OCI-LY1 (cell line): ENCODE measurements around the gene GRB10.

Experiments
- H2AFZ ChIP-seq: fragments of 200-600 bp; sonication (generic), shearing (Covaris generic); 2 replicates; pipeline ENCODE4 v1.6.0; 2014; ENCODE audit warnings: antibody characterized with exemption, mild to moderate bottlenecking, low read length
- H3F3A ChIP-seq: fragments of 200-600 bp; sonication (generic), shearing (Covaris generic); 2 replicates; pipeline ENCODE4 v1.6.0; 2014; ENCODE audit warnings: mild to moderate bottlenecking, antibody characterized with exemption, low read length, moderate library complexity; ENCODE audit not compliant: insufficient read depth
- H3K27ac ChIP-seq: fragments of 200-600 bp; sonication (generic); 2 replicates; pipeline ENCODE4 v1.5.1; 2014; ENCODE audit warnings: low read length, mixed run types, mild to moderate bottlenecking, low read depth; ENCODE audit not compliant: poor library complexity, severe bottlenecking
- H3K27me3 ChIP-seq: fragments of 200-600 bp; sonication (generic); 2 replicates; pipeline ENCODE4 v1.6.0; 2014; ENCODE audit warnings: antibody characterized with exemption, mild to moderate bottlenecking, low read length, moderate library complexity; ENCODE audit not compliant: insufficient read depth
- H3K36me3 ChIP-seq: fragments of 200-600 bp; sonication (generic); 2 replicates; pipeline ENCODE4 v1.6.1; 2014; ENCODE audit warnings: mild to moderate bottlenecking, antibody characterized with exemption, low read length, moderate library complexity, mixed read lengths; ENCODE audit not compliant: insufficient read depth
- H3K4me1 ChIP-seq: fragments of 200-600 bp; sonication (generic); 2 replicates; pipeline ENCODE4 v1.5.1; 2014; ENCODE audit warnings: mild to moderate bottlenecking, low read length, moderate library complexity; ENCODE audit not compliant: insufficient read depth, severe bottlenecking
- H3K4me2 ChIP-seq: fragments of 200-600 bp; sonication (generic), shearing (Covaris generic); 2 replicates; pipeline ENCODE4 v1.6.1; 2014; ENCODE audit warnings: low read length
- H3K4me3 ChIP-seq: fragments of 200-600 bp; sonication (generic); 2 replicates; pipeline ENCODE4 v1.5.1; 2014; ENCODE audit warnings: low read length, low read depth, mild to moderate bottlenecking, mixed read lengths; ENCODE audit not compliant: poor library complexity, severe bottlenecking
- H3K79me2 ChIP-seq: fragments of 200-600 bp; shearing (Covaris generic); 2 replicates; pipeline ENCODE4 v1.6.1; 2016; ENCODE audit warnings: mixed run types, low read length, mixed read lengths; ENCODE audit not compliant: insufficient read depth
- H3K9ac ChIP-seq: fragments of 200-600 bp; sonication (generic), shearing (Covaris generic); 2 replicates; pipeline ENCODE4 v1.6.1; 2014; ENCODE audit warnings: mild to moderate bottlenecking, low read length, mixed read lengths
- H3K9me2 ChIP-seq: fragments of 200-600 bp; sonication (generic), shearing (Covaris generic); 2 replicates; pipeline ENCODE4 v1.6.1; 2014; ENCODE audit warnings: low read depth, mild to moderate bottlenecking, low read length, mixed read lengths
- H3K9me3 ChIP-seq: fragments of 200-600 bp; shearing (Covaris generic); 2 replicates; pipeline ENCODE4 v1.6.1; 2014; ENCODE audit warnings: low read length, mixed read lengths
- H4K20me1 ChIP-seq: fragments of 200-600 bp; sonication (generic), shearing (Covaris generic); 2 replicates; pipeline ENCODE4 v1.6.0; 2016; ENCODE audit warnings: mild to moderate bottlenecking, low read length; ENCODE audit not compliant: insufficient read depth
- EZH2 ChIP-seq: fragments of 200-600 bp; sonication (generic), shearing (Covaris generic); IDR thresholded peaks from 2 replicates; pipeline ENCODE4 v1.8.0; 2017; ENCODE audit warnings: borderline replicate concordance, mixed run types, mild to moderate bottlenecking, antibody characterized with exemption, low read length, moderate library complexity, mixed read lengths
- TF ChIP-seq, protein P1 (sequence below): fragments of 200-600 bp; sonication (generic), shearing (Covaris generic); IDR thresholded peaks from 2 replicates; pipeline ENCODE4 v1.5.1; 2017; ENCODE audit warnings: mild to moderate bottlenecking, antibody characterized with exemption, low read length, moderate library complexity, mixed read lengths

The GRB10 gene

GRCh38 chr7:50676740-50677637, 105.7 kb downstream of the GRB10 start:
- Histone ChIP-seq H3K9me3 (no peaks in the 10 kb centered on the region), H3K79me2 (no peaks in the 10 kb centered on the region), H3K36me3 (no peaks in the 10 kb centered on the region), H4K20me1 (no peaks in the 10 kb centered on the region), H3K27ac (no peak overlapping the region), H3K4me2 (no peak overlapping the region), H3K4me1 (no peaks in the 10 kb centered on the region), H3K9me2 (no peaks in the 10 kb centered on the region), H3K27me3 (peaks cover 13% of the 10 kb centered on the region; the same call in 1 of the 2 replicates), H3K9ac (no peak overlapping the region), H3F3A (no peaks in the 10 kb centered on the region), H2AFZ (no peak overlapping the region), H3K4me3 (no peak overlapping the region)
- no peak for TF ChIP-seq EZH2
- TF ChIP-seq, protein P1, sequence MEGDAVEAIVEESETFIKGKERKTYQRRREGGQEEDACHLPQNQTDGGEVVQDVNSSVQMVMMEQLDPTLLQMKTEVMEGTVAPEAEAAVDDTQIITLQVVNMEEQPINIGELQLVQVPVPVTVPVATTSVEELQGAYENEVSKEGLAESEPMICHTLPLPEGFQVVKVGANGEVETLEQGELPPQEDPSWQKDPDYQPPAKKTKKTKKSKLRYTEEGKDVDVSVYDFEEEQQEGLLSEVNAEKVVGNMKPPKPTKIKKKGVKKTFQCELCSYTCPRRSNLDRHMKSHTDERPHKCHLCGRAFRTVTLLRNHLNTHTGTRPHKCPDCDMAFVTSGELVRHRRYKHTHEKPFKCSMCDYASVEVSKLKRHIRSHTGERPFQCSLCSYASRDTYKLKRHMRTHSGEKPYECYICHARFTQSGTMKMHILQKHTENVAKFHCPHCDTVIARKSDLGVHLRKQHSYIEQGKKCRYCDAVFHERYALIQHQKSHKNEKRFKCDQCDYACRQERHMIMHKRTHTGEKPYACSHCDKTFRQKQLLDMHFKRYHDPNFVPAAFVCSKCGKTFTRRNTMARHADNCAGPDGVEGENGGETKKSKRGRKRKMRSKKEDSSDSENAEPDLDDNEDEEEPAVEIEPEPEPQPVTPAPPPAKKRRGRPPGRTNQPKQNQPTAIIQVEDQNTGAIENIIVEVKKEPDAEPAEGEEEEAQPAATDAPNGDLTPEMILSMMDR: no peak

GRCh38 chr7:50676079-50676478, 106.6 kb downstream of the GRB10 start:
- Histone ChIP-seq H4K20me1 (no peaks in the 10 kb centered on the region), H3K4me1 (no peaks in the 10 kb centered on the region), H3K36me3 (no peaks in the 10 kb centered on the region), H3K4me2 (no peak overlapping the region), H2AFZ (no peak overlapping the region), H3K27me3 (peaks cover 21% of the 10 kb centered on the region; the same call in 1 of the 2 replicates), H3K9ac (no peak overlapping the region), H3K79me2 (no peaks in the 10 kb centered on the region), H3K9me2 (no peaks in the 10 kb centered on the region), H3K4me3 (no peak overlapping the region), H3K9me3 (no peaks in the 10 kb centered on the region), H3K27ac (no peak overlapping the region), H3F3A (no peaks in the 10 kb centered on the region)
- TF ChIP-seq, protein P1: no peak
- TF ChIP-seq EZH2: no peak

GRCh38 chr7:50674896-50675835, 107.5 kb downstream of the GRB10 start:
- Histone ChIP-seq H3K9me3 (0 out of 2 replicates have a peak, but pooled peaks cover 4% of the 10 kb centered on the region), H2AFZ (no peak overlapping the region), H3K36me3 (no peaks in the 10 kb centered on the region), H3K9me2 (no peaks in the 10 kb centered on the region), H3K79me2 (no peaks in the 10 kb centered on the region), H3K4me1 (no peaks in the 10 kb centered on the region), H3K27me3 (peaks cover 21% of the 10 kb centered on the region; the same call in 1 of the 2 replicates), H3K4me3 (no peak overlapping the region), H3K4me2 (no peak overlapping the region), H3F3A (no peaks in the 10 kb centered on the region), H3K27ac (no peak overlapping the region), H4K20me1 (no peaks in the 10 kb centered on the region), H3K9ac (no peak overlapping the region)
- TF ChIP-seq EZH2: no peak
- TF ChIP-seq, protein P1: no peak
